ENCODE data around the gene IL36G.

The IL36G gene

DNA sequence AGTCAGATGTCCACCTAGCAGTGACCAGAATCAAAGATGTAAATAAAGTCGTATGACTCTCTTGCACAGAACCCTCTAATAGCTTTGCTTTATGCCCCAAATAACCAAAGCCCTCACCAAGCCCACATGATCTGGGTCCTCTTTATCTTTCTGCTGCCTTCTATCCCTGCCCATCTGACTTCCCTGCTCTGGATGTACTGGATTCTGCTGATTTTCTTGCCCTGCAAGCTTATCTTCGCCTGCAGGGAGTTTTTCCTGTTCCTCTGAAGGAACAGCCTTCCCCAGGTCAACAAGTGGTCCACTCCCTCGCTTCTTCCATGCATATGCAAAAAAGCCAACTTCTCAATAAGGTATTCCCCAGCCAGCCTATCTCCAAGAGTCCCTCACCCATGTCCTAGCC is 56.2 kb downstream of the IL36G start:
- Histone ChIP-seq H3K4me1 (ENCODE audit: control insufficient read depth in 1 of 2, insufficient read depth in 2 of 2, low read length in 2 of 2) (peaks cover under 1 to 3% of the 10 kb centered on the region in 2 donors), H3K4me3 (ENCODE audit: low read depth in 1 of 2, low read length in 2 of 2) (no peak overlapping the region), H3K9ac (ENCODE audit: low read depth in 1 of 2, low read length in 2 of 2) (no peak overlapping the region), H3K27ac (ENCODE audit: low read depth, low read length) (no peak overlapping the region), H3K36me3 (ENCODE audit: control insufficient read depth in 1 of 2, insufficient read depth in 2 of 2, low read length in 2 of 2) (no peaks in the 10 kb centered on the region), H3K27me3 (ENCODE audit: control insufficient read depth in 1 of 2, insufficient read depth in 2 of 2, low read length in 2 of 2) (peaks cover 6 to 7% of the 10 kb centered on the region in 2 donors), H3K9me3 (ENCODE audit: control insufficient read depth in 1 of 2, low read length in 2 of 2) (no peaks in the 10 kb centered on the region)
